Activated B cell treated with CpG ODN at 0.5 μM for 24 hours (primary cell): ENCODE data around the gene FRYL. TPM values are rescaled to one million over a fixed set of nuclear protein-coding genes. Genes with fewer than 3 reads are reported as not detected.

Experiments
- ATAC-seq: fragments of 200-7000 bp; cut with Tn5 transposase; one replicate; pipeline ENCODE4 v1.10.0; 2021; ENCODE audit warnings: low read depth, mild to moderate bottlenecking, moderate library complexity
- CTCF ChIA-PET: fragments of 350-600 bp; sonication (Branson Sonifier 250); formaldehyde crosslinking; loops from one replicate; lab custom pipeline; 2021; ENCODE audit warnings: antibody characterized with exemption; lab: Charles Lee
- POLR2A ChIA-PET: fragments of 350-600 bp; sonication (Branson Sonifier 250); formaldehyde crosslinking; loops from one replicate; lab custom pipeline; 2021; ENCODE audit warnings: antibody characterized with exemption; lab: Charles Lee
- DNase-seq: peaks from one replicate; pipeline ENCODE4 v3.0.0; 2022
- H3K27ac Mint-ChIP-seq: one replicate; pipeline ENCODE4 v1.8.0; 2020; ENCODE audit warnings: mixed read lengths
- H3K27me3 Mint-ChIP-seq: one replicate; pipeline ENCODE4 v1.8.0; 2021; ENCODE audit warnings: mixed read lengths
- H3K36me3 Mint-ChIP-seq: one replicate; pipeline ENCODE4 v1.8.0; 2021; ENCODE audit warnings: low read depth, mixed read lengths
- H3K4me1 Mint-ChIP-seq: one replicate; pipeline ENCODE4 v1.8.0; 2021; ENCODE audit warnings: mixed read lengths
- H3K4me3 Mint-ChIP-seq: one replicate; pipeline ENCODE4 v1.8.0; 2020; ENCODE audit warnings: mild to moderate bottlenecking, mixed read lengths
- H3K9me3 Mint-ChIP-seq: one replicate; pipeline ENCODE4 v1.8.0; 2020; ENCODE audit warnings: mixed read lengths
- CTCF ChIP-seq: fragments of 200-600 bp; IDR thresholded peaks from one replicate; pipeline ENCODE4 v1.8.0; 2022; ENCODE audit warnings: antibody characterized with exemption, mild to moderate bottlenecking
- intact Hi-C: fragments of 100-400 bp; cut with micrococcal nuclease; formaldehyde crosslinking; loops from one replicate; pipeline ENCODE4 v1.15.1; 2024
- total RNA-seq: library from RNA; stranded (reverse); gene quantifications from 2 replicates; pipeline ENCODE4 v1.2.3, GENCODE V29; 2022

FRYL gene
- total RNA-seq, 1 donor from 2014 or later = 91.5 TPM

GRCh38 chr4:48692044-48692443 lies 88.0 kb downstream of the FRYL start:
- ChIA-PET POLR2A (no interaction called here), CTCF (no interaction called here)
- Mint-ChIP-seq H3K27ac (no peak overlapping the region), H3K9me3 (peaks cover 3% of the 10 kb centered on the region), H3K27me3 (no peaks in the 10 kb centered on the region), H3K4me1 (peaks cover 39% of the 10 kb centered on the region), H3K36me3 (peaks cover 3% of the 10 kb centered on the region), H3K4me3 (no peak overlapping the region)
- intact Hi-C loops = no loop called here
- no peak for DNase-seq
- no peak for TF ChIP-seq CTCF
- ATAC-seq = no peak

- no peak overlapping the region for H3K27ac Mint-ChIP-seq
- H3K4me3 Mint-ChIP-seq = no peak overlapping the region
- peaks cover 44% of the 10 kb centered on the region for H3K4me1 Mint-ChIP-seq
- ATAC-seq = no peak
- DNase-seq = no peak
- H3K9me3 Mint-ChIP-seq = no peaks in the 10 kb centered on the region
- no peak for TF ChIP-seq CTCF
- no peaks in the 10 kb centered on the region for H3K27me3 Mint-ChIP-seq
- H3K36me3 Mint-ChIP-seq = no peaks in the 10 kb centered on the region
- ChIA-PET POLR2A (no interaction called here), CTCF (interaction anchor here (1.1 kb wide), 1 partner anchor 110 kb away, joined by 3 read pairs; no protein-coding TSS in a partner anchor)
- intact Hi-C loops = loop anchor here (10.0 kb wide), 2 partner anchors 146 to 276 kb away; partner anchors contain the start of gene OCIAD1
Observed at GRCh38 chr4:48688953-48689352, 91.1 kb downstream of the FRYL start.

GRCh38 chr4:48687313-48688051 lies 92.6 kb downstream of the FRYL start:
- ChIA-PET POLR2A (no interaction called here), CTCF (no interaction called here)
- H3K9me3 Mint-ChIP-seq = no peaks in the 10 kb centered on the region
- ATAC-seq (no peak), DNase-seq (no peak)
- H3K4me1 Mint-ChIP-seq = peaks cover 56% of the 10 kb centered on the region
- peaks cover 6% of the 10 kb centered on the region for H3K36me3 Mint-ChIP-seq
- no peak overlapping the region for H3K27ac Mint-ChIP-seq
- H3K4me3 Mint-ChIP-seq = no peak overlapping the region
- no peak for TF ChIP-seq CTCF
- intact Hi-C loops = loop anchor here (10.0 kb wide), 2 partner anchors 147 to 277 kb away; partner anchors contain the start of gene OCIAD1
- H3K27me3 Mint-ChIP-seq = no peaks in the 10 kb centered on the region

GRCh38 chr4:48686369-48686768 lies 93.7 kb downstream of the FRYL start:
- Mint-ChIP-seq H3K27ac (peak overlapping the region; percentile 1), H3K36me3 (peaks cover 8% of the 10 kb centered on the region), H3K27me3 (no peaks in the 10 kb centered on the region), H3K4me3 (no peak overlapping the region), H3K4me1 (peaks cover 62% of the 10 kb centered on the region), H3K9me3 (no peaks in the 10 kb centered on the region)
- ChIA-PET CTCF (no interaction called here), POLR2A (no interaction called here)
- DNase-seq (no peak), ATAC-seq (no peak)
- TF ChIP-seq CTCF = no peak
- intact Hi-C loops = loop anchor here (10.0 kb wide), 2 partner anchors 148 to 278 kb away; partner anchors contain the start of gene OCIAD1
